ENCODE data around the gene PRSS56. TPM values are rescaled to one million over a fixed set of nuclear protein-coding genes. Genes with fewer than 3 reads are reported as not detected.

PRSS56 gene
- total and polyA plus RNA-seq, 2 of the 13 experiments (the other 11 are each of a cell fraction or from before 2014, with no cell fraction given): not detected

GRCh38 chr2:232521959-232522622 lies 1.9 kb downstream of the PRSS56 start (continued):
- TF ChIP-seq, protein P1, sequence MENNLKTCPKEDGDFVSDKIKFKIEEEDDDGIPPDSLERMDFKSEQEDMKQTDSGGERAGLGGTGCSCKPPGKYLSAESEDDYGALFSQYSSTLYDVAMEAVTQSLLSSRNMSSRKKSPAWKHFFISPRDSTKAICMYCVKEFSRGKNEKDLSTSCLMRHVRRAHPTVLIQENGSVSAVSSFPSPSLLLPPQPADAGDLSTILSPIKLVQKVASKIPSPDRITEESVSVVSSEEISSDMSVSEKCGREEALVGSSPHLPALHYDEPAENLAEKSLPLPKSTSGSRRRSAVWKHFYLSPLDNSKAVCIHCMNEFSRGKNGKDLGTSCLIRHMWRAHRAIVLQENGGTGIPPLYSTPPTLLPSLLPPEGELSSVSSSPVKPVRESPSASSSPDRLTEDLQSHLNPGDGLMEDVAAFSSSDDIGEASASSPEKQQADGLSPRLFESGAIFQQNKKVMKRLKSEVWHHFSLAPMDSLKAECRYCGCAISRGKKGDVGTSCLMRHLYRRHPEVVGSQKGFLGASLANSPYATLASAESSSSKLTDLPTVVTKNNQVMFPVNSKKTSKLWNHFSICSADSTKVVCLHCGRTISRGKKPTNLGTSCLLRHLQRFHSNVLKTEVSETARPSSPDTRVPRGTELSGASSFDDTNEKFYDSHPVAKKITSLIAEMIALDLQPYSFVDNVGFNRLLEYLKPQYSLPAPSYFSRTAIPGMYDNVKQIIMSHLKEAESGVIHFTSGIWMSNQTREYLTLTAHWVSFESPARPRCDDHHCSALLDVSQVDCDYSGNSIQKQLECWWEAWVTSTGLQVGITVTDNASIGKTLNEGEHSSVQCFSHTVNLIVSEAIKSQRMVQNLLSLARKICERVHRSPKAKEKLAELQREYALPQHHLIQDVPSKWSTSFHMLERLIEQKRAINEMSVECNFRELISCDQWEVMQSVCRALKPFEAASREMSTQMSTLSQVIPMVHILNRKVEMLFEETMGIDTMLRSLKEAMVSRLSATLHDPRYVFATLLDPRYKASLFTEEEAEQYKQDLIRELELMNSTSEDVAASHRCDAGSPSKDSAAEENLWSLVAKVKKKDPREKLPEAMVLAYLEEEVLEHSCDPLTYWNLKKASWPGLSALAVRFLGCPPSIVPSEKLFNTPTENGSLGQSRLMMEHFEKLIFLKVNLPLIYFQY (CRISPR knock-in tag; IDR thresholded peaks at IDR 0.05; ENCODE audit: borderline replicate concordance): 0 out of 2 replicates have a peak, but pooled peaks have one; percentile 20
- TF ChIP-seq, protein P2, sequence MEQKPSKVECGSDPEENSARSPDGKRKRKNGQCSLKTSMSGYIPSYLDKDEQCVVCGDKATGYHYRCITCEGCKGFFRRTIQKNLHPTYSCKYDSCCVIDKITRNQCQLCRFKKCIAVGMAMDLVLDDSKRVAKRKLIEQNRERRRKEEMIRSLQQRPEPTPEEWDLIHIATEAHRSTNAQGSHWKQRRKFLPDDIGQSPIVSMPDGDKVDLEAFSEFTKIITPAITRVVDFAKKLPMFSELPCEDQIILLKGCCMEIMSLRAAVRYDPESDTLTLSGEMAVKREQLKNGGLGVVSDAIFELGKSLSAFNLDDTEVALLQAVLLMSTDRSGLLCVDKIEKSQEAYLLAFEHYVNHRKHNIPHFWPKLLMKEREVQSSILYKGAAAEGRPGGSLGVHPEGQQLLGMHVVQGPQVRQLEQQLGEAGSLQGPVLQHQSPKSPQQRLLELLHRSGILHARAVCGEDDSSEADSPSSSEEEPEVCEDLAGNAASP (CRISPR knock-in tag; IDR thresholded peaks at IDR 0.05; ENCODE audit: borderline replicate concordance): no peak
- TF ChIP-seq TFDP2 (CRISPR knock-in tag; IDR thresholded peaks at IDR 0.05) (no peak), ATF3 (CRISPR knock-in tag; IDR thresholded peaks at IDR 0.05) (0 out of 2 replicates have a peak, but pooled peaks have one; percentile 31), ZNF747 (CRISPR knock-in tag; IDR thresholded peaks at IDR 0.05; ENCODE audit: borderline replicate concordance) (no peak), SOX6 (IDR thresholded peaks at IDR 0.05) (no peak), SOX6 (CRISPR knock-in tag; IDR thresholded peaks at IDR 0.05) (no peak), ZNF839 (CRISPR knock-in tag; IDR thresholded peaks at IDR 0.05; ENCODE audit: borderline replicate concordance) (no peak), ZNF556 (CRISPR knock-in tag; IDR thresholded peaks at IDR 0.05; ENCODE audit: borderline replicate concordance) (no peak), KMT2A (CRISPR knock-in tag; IDR thresholded peaks at IDR 0.05) (no peak), ZNF280D (CRISPR knock-in tag; IDR thresholded peaks at IDR 0.05) (no peak), ZNF451 (CRISPR knock-in tag; IDR thresholded peaks at IDR 0.05) (no peak), ZNF235 (CRISPR knock-in tag; IDR thresholded peaks at IDR 0.05; ENCODE audit: borderline replicate concordance) (0 out of 2 replicates have a peak, but pooled peaks have one; percentile 64), TMF1 (CRISPR knock-in tag; IDR thresholded peaks at IDR 0.05; ENCODE audit: low read depth) (no peak), ZSCAN9 (CRISPR knock-in tag; IDR thresholded peaks at IDR 0.05; ENCODE audit: borderline replicate concordance) (no peak), ZNF337 (CRISPR knock-in tag; IDR thresholded peaks at IDR 0.05; ENCODE audit: borderline replicate concordance, low read depth) (no peak), CAMTA2 (CRISPR knock-in tag; IDR thresholded peaks at IDR 0.05; ENCODE audit: borderline replicate concordance) (0 out of 2 replicates have a peak, but pooled peaks have one; percentile 44), HNRNPL (IDR thresholded peaks at IDR 0.05; ENCODE audit: low read depth, low read length) (peak; percentile 77), IKZF4 (CRISPR knock-in tag; IDR thresholded peaks at IDR 0.05; ENCODE audit: borderline replicate concordance, low read depth, not compliant biosample characterization) (no peak)

All from HepG2 (cell line).